Mesenchymal stem cell (in vitro differentiated cells and primary cell): ENCODE data around the gene PROX1.

Experiments used
- DNase-seq: peaks from one replicate; pipeline ENCODE4 v3.0.0-alpha.2; 2013
- H2AFZ ChIP-seq: one replicate; pipeline ENCODE4 v1.6.1; 2013; ENCODE audit warnings: low read depth, mild to moderate bottlenecking, control low read depth, inconsistent platforms, low read length, moderate library complexity
- H2AK5ac ChIP-seq: 2 replicates; pipeline ENCODE4 v1.6.1; 2013; ENCODE audit warnings: low read length, moderate library complexity, mild to moderate bottlenecking, inconsistent platforms; ENCODE audit not compliant: severe bottlenecking
- H2BK120ac ChIP-seq: one replicate; pipeline ENCODE4 v1.6.1; 2013; ENCODE audit warnings: low read depth, mild to moderate bottlenecking, inconsistent platforms, low read length, moderate library complexity
- H2BK12ac ChIP-seq, 2 experiments: one replicate each; pipeline ENCODE4 v1.6.1; 2013; ENCODE audit warnings: inconsistent platforms in 2 of 2, low read length in 2 of 2, mild to moderate bottlenecking in 2 of 2, moderate library complexity in 2 of 2, control low read depth in 1 of 2
- H2BK15ac ChIP-seq: one replicate; pipeline ENCODE4 v1.6.1; 2013; ENCODE audit warnings: mild to moderate bottlenecking, low read depth, inconsistent platforms; ENCODE audit not compliant: poor library complexity, severe bottlenecking
- H2BK5ac ChIP-seq: 2 replicates; pipeline ENCODE4 v1.6.1; 2013; ENCODE audit warnings: low read depth, mild to moderate bottlenecking, low read length, control low read depth, inconsistent platforms; ENCODE audit not compliant: poor library complexity, severe bottlenecking
- H3K14ac ChIP-seq, 2 experiments: one replicate each; pipeline ENCODE4 v1.6.1; 2013; ENCODE audit warnings: inconsistent platforms in 2 of 2, low read length in 2 of 2, control low read depth in 1 of 2, mild to moderate bottlenecking in 1 of 2, moderate library complexity in 1 of 2
- H3K18ac ChIP-seq, 2 experiments: one replicate each; pipeline ENCODE4 v1.6.1; 2013; ENCODE audit warnings: inconsistent platforms in 2 of 2, low read length in 2 of 2, control low read depth in 1 of 2, low read depth in 1 of 2, mild to moderate bottlenecking in 1 of 2
- H3K23ac ChIP-seq, 2 experiments: one replicate each; pipeline ENCODE4 v1.6.1; 2013; ENCODE audit warnings: inconsistent platforms in 2 of 2, low read length in 2 of 2, mild to moderate bottlenecking in 2 of 2, moderate library complexity in 2 of 2, control low read depth in 1 of 2
- H3K27ac ChIP-seq: 2 replicates; pipeline ENCODE4 v1.5.1; 2013; ENCODE audit warnings: mild to moderate bottlenecking, moderate library complexity, low read length, control low read depth, inconsistent platforms; ENCODE audit not compliant: poor library complexity, severe bottlenecking
- H3K27me3 ChIP-seq, 2 experiments: 2 replicates each; pipeline versions ENCODE4 v1.6.1 to v1.7.0; 2013; ENCODE audit warnings: low read length in 2 of 2, mild to moderate bottlenecking in 2 of 2, moderate library complexity in 2 of 2, control low read depth in 1 of 2, inconsistent platforms in 1 of 2; ENCODE audit not compliant: control insufficient read depth in 1 of 2, insufficient read depth in 1 of 2
- H3K36me3 ChIP-seq, 2 experiments: 2 replicates each; pipeline versions ENCODE4 v1.6.1 to v1.7.0; 2013; ENCODE audit warnings: low read length in 2 of 2, control low read depth in 1 of 2, inconsistent platforms in 1 of 2, low read depth in 1 of 2, mild to moderate bottlenecking in 1 of 2; ENCODE audit not compliant: insufficient read depth in 2 of 2, control insufficient read depth in 1 of 2
- H3K4ac ChIP-seq, 2 experiments: one replicate each; pipeline ENCODE4 v1.6.1; 2013; ENCODE audit warnings: inconsistent platforms in 2 of 2, low read length in 2 of 2, mild to moderate bottlenecking in 2 of 2, moderate library complexity in 2 of 2, control low read depth in 1 of 2, low read depth in 1 of 2
- H3K4me1 ChIP-seq: 2 replicates; pipeline ENCODE4 v1.6.1; 2013; ENCODE audit warnings: low read depth, low read length, control low read depth; ENCODE audit not compliant: control insufficient read depth, insufficient read depth
- H3K4me2 ChIP-seq: 2 replicates; pipeline ENCODE4 v1.6.1; 2013; ENCODE audit warnings: low read length, mild to moderate bottlenecking, inconsistent platforms; ENCODE audit not compliant: poor library complexity, severe bottlenecking
- H3K4me3 ChIP-seq, 2 experiments: 2 replicates each; pipeline versions ENCODE4 v1.5.1 to v1.7.0; 2013; ENCODE audit warnings: low read length in 2 of 2, mild to moderate bottlenecking in 2 of 2, control low read depth in 1 of 2, low read depth in 1 of 2; ENCODE audit not compliant: insufficient read depth in 1 of 2
- H3K79me1 ChIP-seq: replicated peaks from 2 replicates; pipeline ENCODE4 v1.6.1; 2013; ENCODE audit warnings: mild to moderate bottlenecking, control low read depth, low read length, inconsistent platforms; ENCODE audit not compliant: poor library complexity, severe bottlenecking
- H3K9ac ChIP-seq: 2 replicates; pipeline ENCODE4 v1.7.0; 2013; ENCODE audit warnings: mild to moderate bottlenecking, low read length, moderate library complexity
- H3K9me3 ChIP-seq: 2 replicates; pipeline ENCODE4 v1.7.0; 2013; ENCODE audit warnings: mild to moderate bottlenecking, low read length; ENCODE audit not compliant: control insufficient read depth
- H4K8ac ChIP-seq: one replicate; pipeline ENCODE4 v1.6.1; 2013; ENCODE audit warnings: inconsistent platforms, mild to moderate bottlenecking, low read length, moderate library complexity
- H4K91ac ChIP-seq: one replicate; pipeline ENCODE4 v1.6.1; 2013; ENCODE audit warnings: mild to moderate bottlenecking, low read length, inconsistent platforms
- WGBS: methylation state at CpG from one replicate; pipeline ENCODE4 v1.1.7; 2013; ENCODE audit warnings: mixed read lengths; 5-methylcytosine and 5-hydroxymethylcytosine counted together

The PROX1 gene

DNA sequence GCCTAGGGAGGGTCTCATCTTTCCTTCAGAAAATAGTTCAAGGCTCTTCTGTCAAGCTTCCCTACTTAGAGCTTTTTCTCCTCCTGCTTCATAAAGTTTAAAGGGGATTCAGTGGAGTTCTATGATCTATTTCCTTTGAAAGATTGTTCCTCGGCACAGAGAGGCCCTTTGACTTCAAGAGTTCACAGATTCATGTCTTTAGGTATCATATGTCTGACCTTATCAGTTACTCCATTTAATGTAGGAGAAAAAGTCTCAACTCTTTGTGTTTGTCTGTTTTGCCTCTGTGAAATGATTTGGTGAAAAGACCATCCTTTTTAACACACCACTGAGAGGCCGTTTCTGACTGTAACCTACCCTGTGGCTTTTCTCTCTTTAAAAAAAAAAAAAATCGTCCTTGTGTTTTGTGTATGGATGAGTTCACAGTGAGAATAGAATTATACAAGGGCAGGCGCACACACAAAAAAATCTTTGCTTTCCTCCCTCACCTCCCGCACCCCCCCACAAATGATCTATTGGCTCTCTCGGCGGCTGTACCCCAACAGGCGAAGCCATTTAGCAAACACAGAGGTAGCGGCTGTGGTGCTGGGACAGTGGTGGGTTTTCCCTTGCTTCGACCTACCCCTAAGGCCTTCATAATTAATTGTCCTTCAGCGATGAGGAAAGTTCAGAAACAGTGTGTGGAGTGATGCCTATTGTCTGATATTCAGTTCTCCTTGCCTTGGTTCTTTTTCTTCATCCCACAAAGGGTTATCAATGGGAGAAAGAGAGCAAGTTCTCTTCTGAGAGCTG, 29.6 kb downstream of the PROX1 start:
- Histone ChIP-seq H3K27ac (no peak overlapping the region), H4K91ac (no peak overlapping the region), H2BK15ac (no peak overlapping the region), H3K9me3 (no peaks in the 10 kb centered on the region), H2BK12ac (no peak overlapping the region), H3K4me1 (no peaks in the 10 kb centered on the region), H2AK5ac (no peak overlapping the region), H3K79me1 (no peaks in the 10 kb centered on the region), H3K4me3 (no peak overlapping the region), H3K4ac (no peak overlapping the region), H3K23ac (no peak overlapping the region), H3K36me3 (no peaks in the 10 kb centered on the region), H3K18ac (no peak overlapping the region), H2BK120ac (no peak overlapping the region), H2BK5ac (no peak overlapping the region), H3K27me3 (no peaks in the 10 kb centered on the region), H3K14ac (no peak overlapping the region), H4K8ac (no peak overlapping the region), H3K9ac (no peak overlapping the region), H2AFZ (no peak overlapping the region), H3K4me2 (no peak overlapping the region)
- WGBS, result 96% methylated on average over 7 of the region's 11 CpGs
- DNase-seq, result no peak

GRCh38 chr1:214018386-214019268, 30.9 kb downstream of the PROX1 start:
- H3K4me1 ChIP-seq, result no peaks in the 10 kb centered on the region
- H2BK12ac ChIP-seq, result no peak overlapping the region
- H3K18ac ChIP-seq, result no peak overlapping the region
- no peak overlapping the region for H3K27ac ChIP-seq
- WGBS, result 95% methylated on average over 7 of the region's 8 CpGs
- no peak overlapping the region for H3K23ac ChIP-seq
- no peaks in the 10 kb centered on the region for H3K79me1 ChIP-seq
- H3K9ac ChIP-seq, result no peak overlapping the region
- H4K8ac ChIP-seq, result no peak overlapping the region
- no peaks in the 10 kb centered on the region for H3K9me3 ChIP-seq
- H2BK15ac ChIP-seq, result no peak overlapping the region
- DNase-seq, result no peak
- H3K36me3 ChIP-seq, result no peaks in the 10 kb centered on the region
- no peak overlapping the region for H3K14ac ChIP-seq
- H2BK120ac ChIP-seq, result no peak overlapping the region
- no peak overlapping the region for H2AK5ac ChIP-seq
- H3K4me3 ChIP-seq, result no peak overlapping the region
- H3K4me2 ChIP-seq, result no peak overlapping the region
- H3K4ac ChIP-seq, result no peak overlapping the region
- H4K91ac ChIP-seq, result no peak overlapping the region
- no peaks in the 10 kb centered on the region for H3K27me3 ChIP-seq
- H2BK5ac ChIP-seq, result no peak overlapping the region
- no peak overlapping the region for H2AFZ ChIP-seq

DNA sequence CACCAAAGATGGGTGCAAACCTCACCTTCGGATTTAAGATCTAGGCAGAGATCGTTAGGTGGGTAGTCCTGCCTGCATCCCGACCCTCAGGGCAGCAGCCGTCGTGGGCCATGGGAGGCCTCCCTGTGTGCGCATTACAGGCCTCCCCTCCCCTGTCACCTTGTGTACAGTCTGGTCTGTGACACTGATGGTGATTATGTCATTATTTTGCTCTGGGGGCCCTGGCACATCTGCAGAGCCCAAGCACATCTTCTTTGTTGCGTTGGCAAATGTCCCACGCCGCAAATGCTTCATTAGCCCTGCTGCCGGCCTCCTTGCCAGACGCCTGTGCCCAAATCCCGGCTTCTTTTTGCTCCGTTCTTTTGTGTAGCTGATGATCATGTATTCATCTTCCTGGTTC, 31.7 kb downstream of the PROX1 start:
- H2BK15ac ChIP-seq, result no peak overlapping the region
- H3K4me2 ChIP-seq, result no peak overlapping the region
- H3K23ac ChIP-seq, result no peak overlapping the region

DNA sequence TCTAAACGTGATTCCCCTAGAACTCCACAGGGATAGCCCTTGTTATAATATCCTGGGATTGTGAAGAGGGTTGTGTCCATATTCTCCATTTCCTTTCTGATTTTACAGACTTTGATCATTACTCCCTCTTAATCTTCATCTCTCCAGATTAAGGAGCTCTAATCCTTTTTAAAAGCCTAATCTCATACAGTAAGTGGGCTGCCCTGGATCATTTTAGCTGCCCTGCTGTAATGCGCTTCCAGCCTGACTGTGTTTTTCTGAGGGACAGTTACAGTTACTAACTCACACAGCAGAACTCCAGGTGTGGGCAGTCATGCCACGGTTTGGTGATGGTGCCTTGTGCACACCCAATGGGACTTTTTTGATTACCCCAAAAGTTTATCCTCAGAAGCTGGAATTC, 33.5 kb downstream of the PROX1 start:
- Histone ChIP-seq H3K79me1 (no peaks in the 10 kb centered on the region), H3K27me3 (no peaks in the 10 kb centered on the region), H3K14ac (no peak overlapping the region), H3K27ac (no peak overlapping the region), H3K4me3 (no peak overlapping the region), H3K4me1 (no peaks in the 10 kb centered on the region), H2AFZ (no peak overlapping the region), H3K4ac (no peak overlapping the region), H3K18ac (no peak overlapping the region), H4K91ac (no peak overlapping the region), H2BK120ac (no peak overlapping the region), H2BK5ac (no peak overlapping the region), H3K36me3 (no peaks in the 10 kb centered on the region), H2BK15ac (no peak overlapping the region), H3K4me2 (no peak overlapping the region), H4K8ac (no peak overlapping the region), H3K9ac (no peak overlapping the region), H2BK12ac (no peak overlapping the region), H2AK5ac (no peak overlapping the region), H3K9me3 (no peaks in the 10 kb centered on the region), H3K23ac (no peak overlapping the region)
- WGBS, result 74% methylated on average over 2 of the region's 3 CpGs
- DNase-seq, result no peak

More for the DNA sequence above, 31.7 kb downstream of the PROX1 start:
- Histone ChIP-seq H3K14ac (no peak overlapping the region), H3K4me3 (no peak overlapping the region), H3K4me1 (no peaks in the 10 kb centered on the region), H2BK5ac (no peak overlapping the region), H3K9me3 (no peaks in the 10 kb centered on the region), H3K36me3 (no peaks in the 10 kb centered on the region), H3K18ac (no peak overlapping the region), H2BK120ac (no peak overlapping the region), H2AFZ (no peak overlapping the region), H2AK5ac (no peak overlapping the region), H3K27ac (no peak overlapping the region), H3K79me1 (no peaks in the 10 kb centered on the region), H3K9ac (no peak overlapping the region), H4K8ac (no peak overlapping the region), H2BK12ac (no peak overlapping the region), H3K4ac (no peak overlapping the region), H4K91ac (no peak overlapping the region), H3K27me3 (no peaks in the 10 kb centered on the region)
- no peak for DNase-seq
- 89% methylated on average over 13 of the region's 13 CpGs for WGBS
